Right atrium auricular region (tissue), 2 donors: Measurements from ENCODE around the gene FOXF1. TPM values are rescaled to one million over a fixed set of nuclear protein-coding genes. Genes with fewer than 3 reads are reported as not detected.

Experiments used
- DNase-seq: peaks from one replicate; pipeline ENCODE4 v3.0.0-alpha.2; 2019; ENCODE audit warnings: low spot score
- H3K27ac ChIP-seq, 2 donors: fragments of 200-600 bp; sonication (generic); 1 replicate in 1 of 2; 2 replicates in 1 of 2; pipeline ENCODE4 v1.5.1; 2016 to 2019
- H3K27me3 ChIP-seq, 2 donors: fragments of 200-600 bp; sonication (generic); one replicate each; pipeline versions ENCODE4 v1.5.1 to v1.6.0; 2017 to 2019
- H3K36me3 ChIP-seq: fragments of 200-600 bp; sonication (generic); one replicate; pipeline ENCODE4 v1.5.1; 2016
- H3K4me1 ChIP-seq, 2 donors: fragments of 200-600 bp; sonication (generic); one replicate each; pipeline versions ENCODE4 v1.5.1 to v1.6.0; 2017 to 2019
- H3K4me3 ChIP-seq, 2 donors: fragments of 200-600 bp; sonication (generic); 1 replicate in 1 of 2; 2 replicates in 1 of 2; pipeline ENCODE4 v1.5.1; 2017 to 2019; ENCODE audit warnings: mild to moderate bottlenecking in 1 of 2, moderate library complexity in 1 of 2
- H3K9me3 ChIP-seq, 2 donors: fragments of 200-600 bp; sonication (generic); one replicate each; pipeline ENCODE4 v1.5.1; 2019
- total RNA-seq, 2 donors: library from RNA; depleted of rRNA; stranded (reverse); fragments of >200 nt; gene quantifications; one replicate each; pipeline ENCODE4 v1.1.0, GENCODE V29; 2016
- TF ChIP-seq, protein P1 (sequence below), 2 donors: fragments of 200-600 bp; sonication (generic); IDR thresholded peaks; one replicate each; pipeline ENCODE4 v1.5.1; 2019; ENCODE audit warnings: antibody characterized with exemption in 2 of 2

FOXF1 gene
- total RNA-seq, 2 donors from 2014 or later = 0.44 TPM; not detected in 1

DNA sequence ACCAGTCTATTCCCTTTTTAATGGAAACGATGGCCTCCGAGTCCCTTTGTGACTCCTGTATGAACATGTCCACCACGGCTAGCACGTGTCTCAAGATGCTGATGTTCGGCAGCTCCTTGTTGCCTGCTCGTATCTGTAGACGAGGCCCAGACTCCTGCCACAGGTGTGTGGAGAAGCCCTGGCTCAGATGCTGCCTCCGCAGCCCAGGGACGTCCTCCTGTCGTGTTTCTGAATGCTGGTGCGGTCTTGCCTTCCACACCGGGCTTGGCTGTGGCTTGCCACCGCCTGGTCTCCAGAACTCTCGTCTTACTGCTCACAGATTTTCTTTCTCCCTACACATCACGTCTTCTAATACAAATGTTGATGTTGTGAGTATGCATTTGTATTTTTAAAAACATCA, 17.0 kb downstream of the FOXF1 start:
- no peaks in the 10 kb centered on the region for H3K27me3 ChIP-seq
- peaks cover 0 to 5% of the 10 kb centered on the region in 2 donors for H3K4me1 ChIP-seq
- no peak overlapping the region for H3K27ac ChIP-seq
- TF ChIP-seq, protein P1, sequence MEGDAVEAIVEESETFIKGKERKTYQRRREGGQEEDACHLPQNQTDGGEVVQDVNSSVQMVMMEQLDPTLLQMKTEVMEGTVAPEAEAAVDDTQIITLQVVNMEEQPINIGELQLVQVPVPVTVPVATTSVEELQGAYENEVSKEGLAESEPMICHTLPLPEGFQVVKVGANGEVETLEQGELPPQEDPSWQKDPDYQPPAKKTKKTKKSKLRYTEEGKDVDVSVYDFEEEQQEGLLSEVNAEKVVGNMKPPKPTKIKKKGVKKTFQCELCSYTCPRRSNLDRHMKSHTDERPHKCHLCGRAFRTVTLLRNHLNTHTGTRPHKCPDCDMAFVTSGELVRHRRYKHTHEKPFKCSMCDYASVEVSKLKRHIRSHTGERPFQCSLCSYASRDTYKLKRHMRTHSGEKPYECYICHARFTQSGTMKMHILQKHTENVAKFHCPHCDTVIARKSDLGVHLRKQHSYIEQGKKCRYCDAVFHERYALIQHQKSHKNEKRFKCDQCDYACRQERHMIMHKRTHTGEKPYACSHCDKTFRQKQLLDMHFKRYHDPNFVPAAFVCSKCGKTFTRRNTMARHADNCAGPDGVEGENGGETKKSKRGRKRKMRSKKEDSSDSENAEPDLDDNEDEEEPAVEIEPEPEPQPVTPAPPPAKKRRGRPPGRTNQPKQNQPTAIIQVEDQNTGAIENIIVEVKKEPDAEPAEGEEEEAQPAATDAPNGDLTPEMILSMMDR (IDR thresholded peaks at IDR 0.05) = no peak
- no peaks in the 10 kb centered on the region for H3K9me3 ChIP-seq
- H3K4me3 ChIP-seq = no peak overlapping the region
- H3K36me3 ChIP-seq = no peaks in the 10 kb centered on the region
- no peak for DNase-seq

DNA sequence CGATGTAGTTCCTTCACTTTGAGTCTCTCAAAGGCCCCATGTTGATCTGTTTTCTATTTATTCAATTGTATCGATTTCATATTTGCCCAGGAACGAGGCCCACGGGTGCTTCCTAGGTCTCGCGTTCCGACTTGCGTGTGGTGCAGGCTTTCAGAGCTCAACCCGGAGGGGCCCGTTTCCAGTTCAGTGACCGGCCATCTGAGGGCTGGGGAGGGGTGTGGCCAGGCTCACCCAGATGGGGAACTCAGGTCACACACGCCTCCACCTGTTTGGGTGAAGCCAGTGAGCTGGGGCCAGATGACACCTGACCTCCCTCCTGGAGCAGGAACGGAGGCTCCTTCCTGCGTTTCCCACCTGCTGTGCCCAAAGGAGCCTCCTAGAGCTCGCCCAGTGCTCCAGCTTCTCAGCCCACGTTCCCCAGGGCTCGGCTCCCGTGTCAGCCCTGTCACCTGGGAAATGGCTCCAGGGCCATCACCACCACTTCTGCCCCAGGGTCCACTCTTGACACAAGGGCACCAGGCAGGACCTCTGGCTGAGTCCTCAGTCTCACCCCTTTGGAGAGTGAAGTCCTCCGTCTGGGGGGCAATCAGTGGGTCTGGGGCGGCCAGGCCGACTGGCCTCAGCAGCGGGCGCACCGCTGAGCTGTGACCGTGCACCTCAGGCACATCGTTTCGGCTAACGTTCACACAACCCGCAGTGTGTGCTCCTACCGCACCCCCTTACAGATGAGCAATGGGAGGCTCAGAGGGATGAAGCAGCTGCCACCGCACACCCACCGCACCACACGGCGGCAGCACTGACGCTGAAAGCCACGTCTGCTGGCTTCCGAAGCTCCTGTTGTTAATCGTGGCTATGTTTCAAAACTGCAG, 18.0 kb downstream of the FOXF1 start:
- DNase-seq = no peak
- Histone ChIP-seq H3K4me3 (no peak overlapping the region), H3K9me3 (no peaks in the 10 kb centered on the region), H3K27me3 (no peaks in the 10 kb centered on the region), H3K36me3 (no peaks in the 10 kb centered on the region), H3K27ac (no peak overlapping the region), H3K4me1 (peaks cover 0 to 5% of the 10 kb centered on the region in 2 donors)
- TF ChIP-seq, protein P1 (IDR thresholded peaks at IDR 0.05) = no peak

DNA sequence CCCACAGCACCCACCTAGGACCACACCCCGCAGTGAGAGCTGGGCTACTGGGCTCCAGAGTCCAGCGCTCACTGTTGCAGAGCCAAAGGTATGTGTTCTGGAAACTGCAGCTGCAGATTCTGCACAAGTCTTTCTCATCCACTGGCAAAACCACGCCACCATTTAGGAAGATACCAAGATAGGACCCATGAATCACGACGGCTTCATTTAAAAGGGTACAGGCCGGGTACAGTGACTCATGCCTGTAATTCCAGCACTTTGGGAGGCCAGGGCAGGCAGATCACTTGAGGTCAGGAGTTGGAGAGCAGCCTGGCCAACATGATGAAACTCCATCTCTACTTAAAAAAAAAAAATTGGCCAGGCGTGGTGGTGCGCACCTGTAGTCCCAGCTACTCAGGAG, 18.8 kb downstream of the FOXF1 start:
- H3K27ac ChIP-seq = no peak overlapping the region
- H3K9me3 ChIP-seq = no peaks in the 10 kb centered on the region
- H3K4me3 ChIP-seq = no peak overlapping the region
- no peak for DNase-seq
- no peaks in the 10 kb centered on the region for H3K27me3 ChIP-seq
- TF ChIP-seq, protein P1 (IDR thresholded peaks at IDR 0.05) = no peak
- H3K36me3 ChIP-seq = no peaks in the 10 kb centered on the region
- H3K4me1 ChIP-seq = peaks cover 0 to 5% of the 10 kb centered on the region in 2 donors

DNA sequence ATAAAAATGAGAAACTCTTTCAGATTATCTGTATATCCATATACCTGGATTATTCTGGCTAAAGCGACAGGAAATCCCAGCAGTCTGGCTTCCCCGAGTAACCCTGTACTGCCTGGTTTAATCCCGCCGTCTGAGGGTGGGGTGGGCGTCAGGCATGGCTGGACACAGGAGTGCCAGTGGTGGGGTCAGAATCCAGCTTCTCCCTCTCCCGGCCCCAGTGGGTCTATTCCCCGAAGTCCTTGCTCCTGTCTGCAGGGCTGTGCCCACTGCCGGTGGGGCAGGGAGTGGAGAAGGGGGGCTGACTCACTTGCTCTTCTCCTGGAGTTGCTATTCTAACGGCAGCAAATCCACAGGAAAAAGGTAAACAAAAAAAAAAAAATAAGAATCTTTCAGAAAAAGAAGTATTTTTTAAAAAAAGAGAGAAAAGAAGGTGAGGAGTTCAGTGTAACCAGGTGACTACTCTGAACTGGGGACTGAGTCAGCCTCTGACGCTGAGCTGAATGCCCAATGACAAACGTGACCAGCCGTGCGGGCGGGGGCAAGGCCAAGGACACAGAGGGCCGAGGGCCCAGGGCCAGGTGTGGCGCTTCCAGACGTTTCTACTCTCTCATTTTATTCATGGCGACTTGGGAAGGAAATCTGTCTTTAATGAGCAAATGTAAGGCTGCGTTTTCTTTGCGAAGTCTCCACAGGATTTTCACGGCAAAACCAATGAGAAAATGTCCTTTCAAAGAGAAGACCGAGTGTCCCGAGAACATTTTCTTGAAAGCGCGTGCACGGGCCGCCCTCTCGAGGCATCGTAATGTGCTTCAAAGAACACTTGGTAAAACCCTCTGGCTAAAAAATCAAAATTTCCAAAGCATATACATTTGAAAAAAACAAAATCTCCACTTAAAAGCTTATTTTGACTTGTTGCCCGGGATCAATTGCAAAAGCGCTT, 20.2 kb downstream of the FOXF1 start:
- Histone ChIP-seq H3K4me1 (peaks cover 0 to 5% of the 10 kb centered on the region in 2 donors), H3K27ac (peak overlapping the region in 1 of 2 donors; percentile 16), H3K27me3 (no peaks in the 10 kb centered on the region), H3K9me3 (no peaks in the 10 kb centered on the region), H3K36me3 (no peaks in the 10 kb centered on the region), H3K4me3 (no peak overlapping the region)
- no peak for DNase-seq
- TF ChIP-seq, protein P1 (IDR thresholded peaks at IDR 0.05) = no peak

DNA sequence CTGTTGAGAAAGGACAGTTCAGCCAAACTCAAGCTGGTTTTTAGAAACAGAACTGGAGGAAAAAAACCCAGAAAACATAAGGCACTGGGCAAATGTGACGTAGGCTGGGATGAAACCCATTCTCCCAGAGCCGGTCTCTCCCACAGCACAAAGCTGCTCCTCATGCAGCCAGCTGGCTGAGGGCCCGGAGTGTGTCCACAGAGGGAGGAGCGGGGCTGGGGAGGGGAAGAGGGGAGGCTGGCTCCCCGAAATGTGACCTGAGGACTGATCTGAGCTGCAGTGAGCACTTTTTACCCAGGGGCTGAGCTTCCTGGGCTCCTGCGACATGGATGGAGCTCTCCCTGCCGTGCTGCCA, 20.8 kb downstream of the FOXF1 start:
- Histone ChIP-seq H3K27me3 (no peaks in the 10 kb centered on the region), H3K4me1 (peaks cover 0 to 5% of the 10 kb centered on the region in 2 donors), H3K36me3 (no peaks in the 10 kb centered on the region), H3K4me3 (no peak overlapping the region), H3K9me3 (no peaks in the 10 kb centered on the region), H3K27ac (peak overlapping the region; percentile 16 to 39)
- TF ChIP-seq, protein P1 (IDR thresholded peaks at IDR 0.05) = no peak
- peak; percentile 69 for DNase-seq
